Neural progenitor cell (in vitro differentiated cells): ENCODE results near the gene SEBOX. TPM values are rescaled to one million over a fixed set of nuclear protein-coding genes. Genes with fewer than 3 reads are reported as not detected.

Experiments
- DNase-seq: peaks from one replicate; pipeline ENCODE4 v3.0.0-alpha.2; 2016; ENCODE audit warnings: low spot score
- H2AFZ ChIP-seq: fragments of 200-600 bp; sonication (generic); replicated peaks from 2 replicates; pipeline ENCODE4 v1.6.1; 2016; ENCODE audit warnings: antibody characterized with exemption
- H3F3A ChIP-seq: fragments of 200-600 bp; sonication (generic); 2 replicates; pipeline ENCODE4 v1.6.1; 2016; ENCODE audit warnings: antibody characterized with exemption, low read depth
- H3K27ac ChIP-seq: fragments of 200-600 bp; sonication (generic); 2 replicates; pipeline ENCODE4 v1.5.1; 2016; ENCODE audit warnings: mild to moderate bottlenecking
- H3K27me3 ChIP-seq: fragments of 200-600 bp; sonication (generic); 2 replicates; pipeline ENCODE4 v1.6.1; 2016; ENCODE audit warnings: mild to moderate bottlenecking, moderate library complexity
- H3K36me3 ChIP-seq: fragments of 200-600 bp; sonication (generic); 2 replicates; pipeline ENCODE4 v1.5.1; 2016
- H3K4me1 ChIP-seq: fragments of 200-600 bp; sonication (generic); 2 replicates; pipeline ENCODE4 v1.6.1; 2016; ENCODE audit warnings: mixed run types
- H3K4me2 ChIP-seq: fragments of 200-600 bp; sonication (generic); 2 replicates; pipeline ENCODE4 v1.6.1; 2016
- H3K4me3 ChIP-seq: fragments of 200-600 bp; sonication (generic); 2 replicates; pipeline ENCODE4 v1.5.1; 2016
- H3K79me2 ChIP-seq: fragments of 200-600 bp; sonication (generic); 2 replicates; pipeline ENCODE4 v1.6.1; 2016; ENCODE audit warnings: low read depth
- H3K9ac ChIP-seq: fragments of 200-600 bp; sonication (generic); 2 replicates; pipeline ENCODE4 v1.6.1; 2016
- H3K9me3 ChIP-seq: fragments of 200-600 bp; sonication (generic); 2 replicates; pipeline ENCODE4 v1.5.1; 2016; ENCODE audit warnings: low read depth
- H4K20me1 ChIP-seq: fragments of 200-600 bp; sonication (generic); 2 replicates; pipeline ENCODE4 v1.6.1; 2016; ENCODE audit warnings: low read depth
- H3K27ac Mint-ChIP-seq: 3 replicates; pipeline ENCODE4 v1.8.0; 2021; ENCODE audit warnings: mixed read lengths
- H3K27me3 Mint-ChIP-seq: 2 replicates; pipeline ENCODE4 v1.8.0; 2022; ENCODE audit warnings: low read depth, mild to moderate bottlenecking, inconsistent platforms, moderate library complexity, mixed read lengths; ENCODE audit not compliant: insufficient read depth
- H3K36me3 Mint-ChIP-seq: 3 replicates; pipeline ENCODE4 v1.8.0; 2021; ENCODE audit warnings: mixed read lengths
- H3K4me1 Mint-ChIP-seq: 3 replicates; pipeline ENCODE4 v1.8.0; 2021; ENCODE audit warnings: mixed read lengths
- H3K4me3 Mint-ChIP-seq: 3 replicates; pipeline ENCODE4 v1.8.0; 2021; ENCODE audit warnings: mild to moderate bottlenecking, moderate library complexity, mixed read lengths
- H3K9me3 Mint-ChIP-seq: 3 replicates; pipeline ENCODE4 v1.8.0; 2020; ENCODE audit warnings: mixed read lengths
- CTCF ChIP-seq: fragments of 200-600 bp; sonication (generic); IDR thresholded peaks from 2 replicates; pipeline ENCODE4 v1.5.1; 2017; ENCODE audit warnings: antibody characterized with exemption, mild to moderate bottlenecking
- EZH2 ChIP-seq: fragments of 200-600 bp; sonication (generic); IDR thresholded peaks from 2 replicates; pipeline ENCODE4 v1.6.1; 2017; ENCODE audit warnings: antibody characterized with exemption, mild to moderate bottlenecking, moderate library complexity
- EZH2phosphoT487 ChIP-seq: fragments of 200-600 bp; sonication (generic); IDR thresholded peaks from 2 replicates; pipeline ENCODE4 v1.6.1; 2017; ENCODE audit warnings: antibody characterized with exemption
- total RNA-seq: library from RNA; depleted of rRNA; stranded (reverse); fragments of >200 nt; gene quantifications from 2 replicates; pipeline ENCODE4 v1.2.3, GENCODE V29; 2015; ENCODE audit warnings: low replicate concordance

Gene SEBOX
- total RNA-seq, 1 donor from 2014 or later: not detected

GRCh38 chr17:28319598-28319935 lies 45.4 kb downstream of the SEBOX start:
- Histone ChIP-seq H3F3A (peaks cover 4% of the 10 kb centered on the region), H3K4me2 (peak overlapping the region; percentile 85), H3K4me3 (peak overlapping the region; percentile 80), H3K9me3 (no peaks in the 10 kb centered on the region), H3K36me3 (no peaks in the 10 kb centered on the region), H4K20me1 (peaks cover 46% of the 10 kb centered on the region), H3K9ac (peak overlapping the region; percentile 76), H3K27me3 (no peaks in the 10 kb centered on the region), H3K4me1 (peaks cover 30% of the 10 kb centered on the region), H3K79me2 (peaks cover 58% of the 10 kb centered on the region), H2AFZ (peak overlapping the region; percentile 62), H3K27ac (peak overlapping the region; percentile 73)
- TF ChIP-seq CTCF (no peak), EZH2 (no peak), EZH2phosphoT487 (no peak)
- Mint-ChIP-seq H3K4me3 (peak overlapping the region; percentile 97), H3K9me3 (no peaks in the 10 kb centered on the region), H3K36me3 (peaks cover 11% of the 10 kb centered on the region), H3K27ac (peak overlapping the region; percentile 31), H3K27me3 (no peaks in the 10 kb centered on the region), H3K4me1 (peaks cover 46% of the 10 kb centered on the region)
- no peak for DNase-seq

GRCh38 chr17:28318759-28319597 lies 46.0 kb downstream of the SEBOX start, which contains the start of gene TMEM97:
Gene TMEM97, plus strand, starts transcription at chr17:28319200. Its CDS starts 40 bp downstream, at chr17:28319240.
- peak within 1 kb of the TSS; percentile 62 for H2AFZ ChIP-seq
- H3K36me3 ChIP-seq: no peaks in the 10 kb centered on the region
- no peaks in the 10 kb centered on the region for H3K27me3 Mint-ChIP-seq
- H3K9me3 Mint-ChIP-seq: no peaks in the 10 kb centered on the region
- peak within 1 kb of the TSS; percentile 85 for H3K4me2 ChIP-seq
- peaks cover 52% of the 10 kb centered on the region for H3K79me2 ChIP-seq
- H3K9ac ChIP-seq: peak within 1 kb of the TSS; percentile 76
- no peak for TF ChIP-seq CTCF
- peak; percentile 24 for TF ChIP-seq EZH2
- peak within 1 kb of the TSS; percentile 51 for H3K27ac Mint-ChIP-seq
- H3K36me3 Mint-ChIP-seq: peaks cover 11% of the 10 kb centered on the region
- H3K4me3 ChIP-seq: peak within 1 kb of the TSS; percentile 80
- H4K20me1 ChIP-seq: peaks cover 40% of the 10 kb centered on the region
- H3K4me1 Mint-ChIP-seq: peaks cover 46% of the 10 kb centered on the region
- DNase-seq: peak; percentile 97
- H3K4me3 Mint-ChIP-seq: peak within 1 kb of the TSS; percentile 97
- H3K27me3 ChIP-seq: no peaks in the 10 kb centered on the region
- H3K4me1 ChIP-seq: peaks cover 27% of the 10 kb centered on the region
- H3K9me3 ChIP-seq: no peaks in the 10 kb centered on the region
- H3K27ac ChIP-seq: peak within 1 kb of the TSS; percentile 73
- peaks cover 4% of the 10 kb centered on the region for H3F3A ChIP-seq

GRCh38 chr17:28317966-28318758 lies 46.8 kb downstream of the SEBOX start:
- Mint-ChIP-seq H3K27me3 (no peaks in the 10 kb centered on the region), H3K9me3 (no peaks in the 10 kb centered on the region)

More at GRCh38 chr17:28317966-28318758, 46.8 kb downstream of the SEBOX start:
- TF ChIP-seq EZH2 (no peak), CTCF (no peak), EZH2phosphoT487 (no peak)
- peak overlapping the region; percentile 97 for H3K4me3 Mint-ChIP-seq
- H3K9ac ChIP-seq: peak overlapping the region; percentile 33
- peaks cover 4% of the 10 kb centered on the region for H3F3A ChIP-seq
- peak overlapping the region; percentile 85 for H3K4me2 ChIP-seq
- H3K79me2 ChIP-seq: peaks cover 44% of the 10 kb centered on the region
- H3K27ac ChIP-seq: peak overlapping the region; percentile 34
- peak overlapping the region; percentile 51 for H3K27ac Mint-ChIP-seq
- H3K36me3 ChIP-seq: no peaks in the 10 kb centered on the region
- peaks cover 32% of the 10 kb centered on the region for H4K20me1 ChIP-seq
- peak; percentile 64 for DNase-seq
- no peaks in the 10 kb centered on the region for H3K27me3 ChIP-seq
- H3K4me3 ChIP-seq: peak overlapping the region; percentile 80
- H2AFZ ChIP-seq: peak overlapping the region; percentile 48
- H3K9me3 ChIP-seq: no peaks in the 10 kb centered on the region
- H3K4me1 ChIP-seq: peaks cover 23% of the 10 kb centered on the region
- H3K4me1 Mint-ChIP-seq: peaks cover 45% of the 10 kb centered on the region
- H3K36me3 Mint-ChIP-seq: peaks cover 11% of the 10 kb centered on the region
